ENCODE measurements around the gene ZNF711. TPM values are rescaled to one million over a fixed set of nuclear protein-coding genes. Genes with fewer than 3 reads are reported as not detected.
"Not testable (repeated sequence)": the region's sequence is repeated elsewhere in the genome, so short reads cannot be mapped to it uniquely, and the experiment has no call there.

ZNF711 gene
- 0.62 TPM for total RNA-seq
- long read RNA-seq, partial matches to known transcripts: 1 of 4 reads
- long read RNA-seq, other reads (novel, unspliced or antisense): 2 of 4 reads

GRCh38 chrX:85243761-85244449 is at the start of gene ZNF711, which contains the start of gene SATL1:
Gene ZNF711, plus strand, starts transcription at chrX:85243991. Its CDS starts 3,582 bp downstream, at chrX:85247573.
Gene SATL1, minus strand, starts transcription at chrX:85243779. Its CDS starts 134,811 bp downstream, at chrX:85108968.
- ATAC-seq: peak; percentile 83
- DNase-seq: peak; percentile 44

GRCh38 chrX:85196319-85196718 is 47.5 kb upstream of the ZNF711 start:
- intact Hi-C loops (cut with micrococcal nuclease): no loop called here
- no peak for ATAC-seq
- DNase-seq: no peak

More at GRCh38 chrX:85243761-85244449, at the start of gene ZNF711, which contains the start of gene SATL1:
- intact Hi-C loops (cut with micrococcal nuclease): no loop called here

- DNase-seq (no peak), ATAC-seq (no peak)
- intact Hi-C loops (cut with micrococcal nuclease): no loop called here
These were observed 40.3 kb upstream of the ZNF711 start for GRCh38 chrX:85203461-85203970.

GRCh38 chrX:85213792-85214530 is 29.8 kb upstream of the ZNF711 start:
- intact Hi-C loops (cut with micrococcal nuclease): no loop called here
- DNase-seq (no peak), ATAC-seq (no peak)

GRCh38 chrX:85215946-85216345 is 27.8 kb upstream of the ZNF711 start:
- intact Hi-C loops (cut with micrococcal nuclease): no loop called here
- no peak for DNase-seq
- no peak for ATAC-seq

- intact Hi-C loops (cut with micrococcal nuclease): no loop called here
- DNase-seq (no peak), ATAC-seq (no peak)
These were observed 22.4 kb upstream of the ZNF711 start for GRCh38 chrX:85221361-85221760.

GRCh38 chrX:85223359-85223758 is 20.4 kb upstream of the ZNF711 start:
- ATAC-seq (no peak), DNase-seq (no peak)
- intact Hi-C loops (cut with micrococcal nuclease): no loop called here

- intact Hi-C loops (cut with micrococcal nuclease): no loop called here
- no peak for DNase-seq
- ATAC-seq: no peak
These were observed 636 bp upstream of the ZNF711 start for GRCh38 chrX:85243155-85243554.

- peak; percentile 53 for ATAC-seq
- DNase-seq: no peak
- intact Hi-C loops (cut with micrococcal nuclease): no loop called here
These were observed 840 bp downstream of the ZNF711 start for GRCh38 chrX:85244450-85245211.

- DNase-seq; intact Hi-C loops (cut with micrococcal nuclease); ATAC-seq: not testable (repeated sequence)
These were observed 41.5 kb downstream of the ZNF711 start for GRCh38 chrX:85285286-85285685.

- intact Hi-C loops (cut with micrococcal nuclease): no loop called here
- ATAC-seq (no peak), DNase-seq (no peak)
These were observed 45.4 kb downstream of the ZNF711 start for GRCh38 chrX:85288992-85289723.

GRCh38 chrX:85303544-85303943 is 59.8 kb downstream of the ZNF711 start:
- ATAC-seq (no peak), DNase-seq (no peak)
- intact Hi-C loops (cut with micrococcal nuclease): no loop called here

GRCh38 chrX:85309717-85310116 is 65.9 kb downstream of the ZNF711 start:
- no peak for DNase-seq
- no peak for ATAC-seq
- intact Hi-C loops (cut with micrococcal nuclease): no loop called here

- intact Hi-C loops (cut with micrococcal nuclease); ATAC-seq; DNase-seq: not testable (repeated sequence)
These were observed 67.6 kb downstream of the ZNF711 start for GRCh38 chrX:85311348-85311747.

Other genes with a start within 250 kb of the ZNF711 start
- gene APOOL, start 240.1 kb upstream of the ZNF711 start, total RNA-seq: 54.1 TPM
- gene SATL1, start 212 bp upstream of the ZNF711 start, total RNA-seq: not detected
- 4.4 TPM for gene POF1B, start 135.7 kb downstream of the ZNF711 start, total RNA-seq

All from left ventricle myocardium superior (tissue), 1 donor.